IMR-90 (cell line): ENCODE results near the gene IQSEC3. TPM values are rescaled to one million over a fixed set of nuclear protein-coding genes. Genes with fewer than 3 reads are reported as not detected.

Experiments
- ATAC-seq: fragments of 200-7000 bp; cut with Tn5 transposase; 2 replicates; pipeline ENCODE4 v1.9.1; 2020; ENCODE audit warnings: low read depth, mild to moderate bottlenecking, moderate library complexity
- BruUV-seq: library from RNA; stranded (reverse); fragments of 400-500 nt; replicated peaks from 2 replicates; lab custom pipeline; 2021; lab: Mats Ljungman, UMichigan
- CTCF ChIA-PET: fragments of 300-600 bp; formaldehyde crosslinking; extraction: SDS; loops from one replicate; lab custom pipeline; 2021; ENCODE audit warnings: antibody characterized with exemption; lab: Yijun Ruan, JAX
- POLR2A ChIA-PET: fragments of 300-600 bp; sonication (Branson Sonifier 250); formaldehyde crosslinking; loops from one replicate; lab custom pipeline; 2022; ENCODE audit warnings: antibody characterized with exemption; ENCODE audit not compliant: unreplicated experiment; lab: Charles Lee
- DNase-seq: peaks from one replicate; pipeline ENCODE4 v3.0.0; 2013
- H2AFZ ChIP-seq: replicated peaks from 2 replicates; pipeline ENCODE3; 2013; ENCODE audit warnings: low read length, mild to moderate bottlenecking; ENCODE audit not compliant: poor library complexity
- H2AK5ac ChIP-seq: 2 replicates; pipeline ENCODE4 v1.6.1; 2013; ENCODE audit warnings: low read depth, low read length, inconsistent platforms
- H2AK9ac ChIP-seq: replicated peaks from 2 replicates; pipeline ENCODE3; 2013; ENCODE audit warnings: mild to moderate bottlenecking, low read depth, low read length, moderate library complexity; ENCODE audit not compliant: poor library complexity
- H2BK120ac ChIP-seq: 2 replicates; pipeline ENCODE4 v1.6.1; 2013; ENCODE audit warnings: low read depth, low read length, inconsistent platforms
- H2BK15ac ChIP-seq: 3 replicates; pipeline ENCODE4 v1.6.1; 2013; ENCODE audit warnings: low read depth, low read length, inconsistent platforms
- H2BK20ac ChIP-seq: 2 replicates; pipeline ENCODE4 v1.6.1; 2013; ENCODE audit warnings: low read depth, mild to moderate bottlenecking, inconsistent platforms, low read length, moderate library complexity
- H2BK5ac ChIP-seq: 2 replicates; pipeline ENCODE4 v1.6.1; 2013; ENCODE audit warnings: mild to moderate bottlenecking, low read depth, low read length, inconsistent platforms; ENCODE audit not compliant: poor library complexity, severe bottlenecking
- H3K14ac ChIP-seq: replicated peaks from 2 replicates; pipeline ENCODE4 v1.6.1; 2013; ENCODE audit warnings: low read depth, low read length, inconsistent platforms
- H3K18ac ChIP-seq: 2 replicates; pipeline ENCODE4 v1.6.1; 2013; ENCODE audit warnings: low read depth, low read length, control low read depth
- H3K23ac ChIP-seq: 2 replicates; pipeline ENCODE4 v1.6.1; 2013; ENCODE audit warnings: low read depth, low read length, inconsistent platforms
- H3K27ac ChIP-seq: 2 replicates; pipeline ENCODE4 v1.5.1; 2013; ENCODE audit warnings: mild to moderate bottlenecking, control low read depth, low read length; ENCODE audit not compliant: insufficient read depth
- H3K27me3 ChIP-seq: 2 replicates; pipeline ENCODE4 v1.6.1; 2013; ENCODE audit warnings: low read length; ENCODE audit not compliant: control insufficient read depth, insufficient read depth
- H3K36me3 ChIP-seq: 2 replicates; pipeline ENCODE4 v1.6.1; 2013; ENCODE audit warnings: low read length, mixed read lengths; ENCODE audit not compliant: control insufficient read depth, insufficient read depth
- H3K4ac ChIP-seq: 2 replicates; pipeline ENCODE4 v1.6.1; 2013; ENCODE audit warnings: low read depth, low read length, inconsistent platforms
- H3K4me1 ChIP-seq: 2 replicates; pipeline ENCODE4 v1.6.1; 2013; ENCODE audit warnings: low read length, mixed read lengths; ENCODE audit not compliant: control insufficient read depth, insufficient read depth
- H3K4me2 ChIP-seq: 2 replicates; pipeline ENCODE4 v1.6.1; 2013; ENCODE audit warnings: low read depth, mild to moderate bottlenecking, control low read depth, low read length, moderate library complexity
- H3K4me3 ChIP-seq: 2 replicates; pipeline ENCODE4 v1.5.1; 2013; ENCODE audit warnings: low read depth, mild to moderate bottlenecking, control low read depth, low read length, moderate library complexity; ENCODE audit not compliant: insufficient read depth
- H3K56ac ChIP-seq: 2 replicates; pipeline ENCODE4 v1.6.1; 2013; ENCODE audit warnings: low read length, inconsistent platforms; ENCODE audit not compliant: insufficient read depth; ENCODE audit errors: extremely low read depth
- H3K79me1 ChIP-seq, 2 experiments: 2 replicates each; pipeline ENCODE4 v1.6.1; 2013; ENCODE audit warnings: low read length in 2 of 2, inconsistent platforms in 1 of 2, low read depth in 1 of 2
- H3K9ac ChIP-seq: 2 replicates; pipeline ENCODE4 v1.6.1; 2013; ENCODE audit warnings: low read depth, low read length, control low read depth
- H3K9me1 ChIP-seq: 2 replicates; pipeline ENCODE4 v1.6.1; 2013; ENCODE audit warnings: low read length, inconsistent platforms; ENCODE audit not compliant: insufficient read depth
- H3K9me3 ChIP-seq: 2 replicates; pipeline ENCODE4 v1.6.1; 2013; ENCODE audit warnings: low read length; ENCODE audit not compliant: control insufficient read depth, insufficient read depth
- H4K20me1 ChIP-seq: 2 replicates; pipeline ENCODE4 v1.6.1; 2013; ENCODE audit warnings: low read length, inconsistent platforms; ENCODE audit not compliant: insufficient read depth
- H4K5ac ChIP-seq: 2 replicates; pipeline ENCODE4 v1.6.1; 2013; ENCODE audit warnings: mild to moderate bottlenecking, low read depth, low read length, control low read depth
- H4K8ac ChIP-seq, 2 experiments: 2 replicates each; pipeline ENCODE4 v1.6.1; 2013; ENCODE audit warnings: low read depth in 2 of 2, low read length in 2 of 2, control low read depth in 1 of 2, inconsistent platforms in 1 of 2
- H4K91ac ChIP-seq: 2 replicates; pipeline ENCODE4 v1.6.1; 2013; ENCODE audit warnings: low read depth, low read length, inconsistent platforms; ENCODE audit not compliant: insufficient read depth
- BHLHE40 ChIP-seq: fragments of 150-350 bp; IDR thresholded peaks from 2 replicates; pipeline ENCODE4 v1.6.1; 2016; ENCODE audit warnings: mild to moderate bottlenecking, low read depth, low read length
- CEBPB ChIP-seq: IDR thresholded peaks from 2 replicates; pipeline ENCODE4 v1.6.1; 2012; ENCODE audit warnings: low read depth, low read length, improper control_type of control experiment
- CHD1 ChIP-seq: IDR thresholded peaks from 2 replicates; pipeline ENCODE4 v1.6.1; 2012; ENCODE audit warnings: low read depth, low read length, improper control_type of control experiment
- ELK1 ChIP-seq: fragments of 150-350 bp; IDR thresholded peaks from 2 replicates; pipeline ENCODE4 v1.6.1; 2016; ENCODE audit warnings: low read depth, mild to moderate bottlenecking, low read length, moderate library complexity, borderline replicate concordance
- FOS ChIP-seq: fragments of 150-350 bp; IDR thresholded peaks from 2 replicates; pipeline ENCODE4 v1.6.1; 2016; ENCODE audit warnings: low read depth, low read length
- MAFK ChIP-seq: IDR thresholded peaks from 2 replicates; pipeline ENCODE4 v1.6.1; 2012; ENCODE audit warnings: low read depth, low read length, improper control_type of control experiment
- MAZ ChIP-seq: IDR thresholded peaks from 2 replicates; pipeline ENCODE4 v1.6.1; 2012; ENCODE audit warnings: low read depth, mild to moderate bottlenecking, low read length, improper control_type of control experiment, moderate library complexity, borderline replicate concordance
- MXI1 ChIP-seq: IDR thresholded peaks from 2 replicates; pipeline ENCODE4 v1.6.1; 2012; ENCODE audit warnings: low read depth, mild to moderate bottlenecking, low read length, moderate library complexity, borderline replicate concordance
- NFE2L2 ChIP-seq: fragments of 150-350 bp; IDR thresholded peaks from 2 replicates; pipeline ENCODE4 v1.6.1; 2016; ENCODE audit warnings: low read depth, mild to moderate bottlenecking, low read length
- POLR2A ChIP-seq: IDR thresholded peaks from 2 replicates; pipeline ENCODE4 v1.6.1; 2012; ENCODE audit warnings: mild to moderate bottlenecking, low read depth, low read length
- RCOR1 ChIP-seq: IDR thresholded peaks from 2 replicates; pipeline ENCODE4 v1.6.1; 2012; ENCODE audit warnings: mild to moderate bottlenecking, low read length, improper control_type of control experiment; ENCODE audit not compliant: insufficient replicate concordance
- RFX5 ChIP-seq: IDR thresholded peaks from 2 replicates; pipeline ENCODE4 v1.8.0; 2012; ENCODE audit warnings: low read depth, mild to moderate bottlenecking, low read length, moderate library complexity
- SMC3 ChIP-seq: fragments of 150-350 bp; IDR thresholded peaks from 2 replicates; pipeline ENCODE4 v1.6.1; 2016; ENCODE audit warnings: low read depth, mild to moderate bottlenecking, antibody characterized with exemption, low read length, moderate library complexity
- WGBS, 2 experiments: methylation state at CpG; one replicate each; pipeline versions ENCODE4 v1.1.5 to v1.1.7; 2013; ENCODE audit warnings: missing lambda C conversion rate in 2 of 2; ENCODE audit not compliant: insufficient read length in 1 of 2; ENCODE audit errors: extremely low coverage in 2 of 2; 5-methylcytosine and 5-hydroxymethylcytosine counted together
- dilution Hi-C: fragments of 300-500 bp; cut with HindIII; formaldehyde crosslinking; loops from one replicate; pipeline ENCODE4 v1.14.3; 2018; ENCODE audit warnings: low sequenced_read_pairs; ENCODE audit not compliant: unreplicated experiment
- in situ Hi-C: fragments of 300-500 bp; cut with MboI; formaldehyde crosslinking; loops from 3 replicates; pipeline ENCODE4 v1.14.3; 2019; ENCODE audit warnings: low sequenced_read_pairs, inconsistent platforms, mixed read lengths
- intact Hi-C: fragments of 100-400 bp; cut with micrococcal nuclease; formaldehyde crosslinking; loops from 2 replicates; pipeline ENCODE4 v1.10.0; 2022
- polyA plus RNA-seq, 3 experiments: library from polyadenylated mRNA; depleted of rRNA; stranded (reverse); fragments of >200 nt; gene quantifications; 2 replicates each; pipeline ENCODE4 v1.2.3, GENCODE V29; 2012; ENCODE audit warnings: low replicate concordance in 1 of 3
- total RNA-seq: library from RNA; depleted of rRNA; stranded (reverse); fragments of >200 nt; gene quantifications from 2 replicates; pipeline ENCODE4 v1.2.3, GENCODE V29; 2012
- TF ChIP-seq, protein P1 (sequence below): fragments of 150-350 bp; IDR thresholded peaks from 2 replicates; pipeline ENCODE4 v1.6.1; 2017; ENCODE audit warnings: mild to moderate bottlenecking, antibody characterized with exemption, low read length, low read depth

IQSEC3 gene
- total and polyA plus RNA-seq, 2 of the 4 experiments (the other 2 are of a cell fraction): 0.10 TPM; not detected in 1

DNA sequence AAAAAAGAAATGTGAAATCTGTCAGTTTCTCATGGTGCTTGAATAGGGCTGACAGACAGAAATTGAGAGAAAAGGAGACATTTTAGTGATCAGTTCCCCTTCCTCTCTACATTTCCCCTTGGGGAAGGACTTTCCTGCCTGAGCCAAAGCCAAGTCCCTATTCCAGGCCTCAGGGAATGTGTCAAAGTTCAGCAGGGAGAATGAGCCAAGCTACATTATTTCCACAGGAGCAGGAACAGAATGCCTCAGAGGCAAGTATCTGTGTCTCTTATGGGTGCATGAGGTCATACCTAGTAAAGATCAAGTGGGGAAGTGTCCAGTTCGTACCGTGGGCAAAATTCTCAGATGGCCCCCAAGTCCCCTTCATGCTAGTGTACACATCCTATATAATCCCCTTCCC lies 68.6 kb downstream of the IQSEC3 start:
- no peaks in the 10 kb centered on the region for H3K36me3 ChIP-seq
- ATAC-seq (no peak), DNase-seq (no peak)
- H3K79me1 ChIP-seq: no peaks in the 10 kb centered on the region
- no peak overlapping the region for H2AFZ ChIP-seq
- POLR2A ChIA-PET: no interaction called here
- dilution Hi-C loops: no loop called here
- no peak overlapping the region for H3K18ac ChIP-seq
- H2AK9ac ChIP-seq: no peak overlapping the region
- CTCF ChIA-PET: no interaction called here
- no peak overlapping the region for H2BK20ac ChIP-seq
- H4K91ac ChIP-seq: no peak overlapping the region
- H2BK15ac ChIP-seq: no peak overlapping the region
- H3K4ac ChIP-seq: no peak overlapping the region
- no peaks in the 10 kb centered on the region for H3K9me1 ChIP-seq
- intact Hi-C loops: no loop called here
- H3K56ac ChIP-seq: no peak overlapping the region
- no peak overlapping the region for H4K8ac ChIP-seq
- H3K27ac ChIP-seq: no peak overlapping the region
- no CpG with 5 or more reads among the region's 2 CpGs for WGBS, 2 experiments
- H3K4me2 ChIP-seq: no peak overlapping the region
- no peak for TF ChIP-seq RFX5
- TF ChIP-seq FOS: no peak
- no peak for TF ChIP-seq MXI1
- TF ChIP-seq CHD1: no peak
- TF ChIP-seq NFE2L2: no peak
- no peak for TF ChIP-seq BHLHE40
- no peak for TF ChIP-seq SMC3
- TF ChIP-seq POLR2A: no peak
- no peak for TF ChIP-seq CEBPB
- TF ChIP-seq MAZ: no peak
- TF ChIP-seq MAFK: no peak
- TF ChIP-seq RCOR1: no peak
- TF ChIP-seq ELK1: no peak
- TF ChIP-seq, protein P1, sequence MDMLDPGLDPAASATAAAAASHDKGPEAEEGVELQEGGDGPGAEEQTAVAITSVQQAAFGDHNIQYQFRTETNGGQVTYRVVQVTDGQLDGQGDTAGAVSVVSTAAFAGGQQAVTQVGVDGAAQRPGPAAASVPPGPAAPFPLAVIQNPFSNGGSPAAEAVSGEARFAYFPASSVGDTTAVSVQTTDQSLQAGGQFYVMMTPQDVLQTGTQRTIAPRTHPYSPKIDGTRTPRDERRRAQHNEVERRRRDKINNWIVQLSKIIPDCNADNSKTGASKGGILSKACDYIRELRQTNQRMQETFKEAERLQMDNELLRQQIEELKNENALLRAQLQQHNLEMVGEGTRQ: no peak
- no peak overlapping the region for H2BK120ac ChIP-seq
- no TSS peak for BruUV-seq
- no peaks in the 10 kb centered on the region for H4K20me1 ChIP-seq
- no peak overlapping the region for H3K14ac ChIP-seq
- no peak overlapping the region for H2BK5ac ChIP-seq
- no peak overlapping the region for H3K23ac ChIP-seq
- in situ Hi-C loops: no loop called here
- H3K9ac ChIP-seq: no peak overlapping the region
- H2AK5ac ChIP-seq: no peak overlapping the region
- no peak overlapping the region for H3K4me3 ChIP-seq
- H3K27me3 ChIP-seq: peaks cover 48% of the 10 kb centered on the region
- H3K4me1 ChIP-seq: peaks cover 10% of the 10 kb centered on the region; the same call in 1 of the 2 replicates
- no peak overlapping the region for H4K5ac ChIP-seq
- no peaks in the 10 kb centered on the region for H3K9me3 ChIP-seq
